T-cell (primary cell): ENCODE results near the gene RIPOR3. TPM values are rescaled to one million over a fixed set of nuclear protein-coding genes. Genes with fewer than 3 reads are reported as not detected.

Experiments used
- ATAC-seq, 4 experiments: fragments of 200-7000 bp in 3 of 4; fragments of 150-1000 bp in 1 of 4; cut with Tn5 transposase; replicated peaks in 1 of 4; 1 replicate in 3 of 4; 2 replicates in 1 of 4; pipeline ENCODE4 v1.10.0; 2021; ENCODE audit warnings: moderate library complexity in 3 of 4, mild to moderate bottlenecking in 2 of 4, moderate number of reproducible peaks in 1 of 4
- CTCF ChIA-PET, 2 donors: fragments of 300-600 bp; sonication (Branson Sonifier 250); formaldehyde crosslinking; loops; one replicate each; lab custom pipeline; 2022; ENCODE audit warnings: antibody characterized with exemption in 2 of 2; lab: Charles Lee
- POLR2A ChIA-PET, 2 donors: fragments of 300-600 bp; sonication (Branson Sonifier 250); formaldehyde crosslinking; loops; one replicate each; lab custom pipeline; 2022; ENCODE audit warnings: antibody characterized with exemption in 2 of 2; lab: Charles Lee
- DNase-seq, 35 experiments: peaks; one replicate each; pipeline versions ENCODE4 v3.0.0 to v3.0.0-alpha.2; 2013 to 2023
- H3K27ac ChIP-seq: one replicate; pipeline ENCODE4 v1.5.1; 2013; ENCODE audit warnings: low read length
- H3K27me3 ChIP-seq, 2 experiments: replicated peaks in 1 of 2; 1 replicate in 1 of 2; 2 replicates in 1 of 2; pipeline versions ENCODE4 v1.6.1 to v1.7.0; 2013; ENCODE audit warnings: low read length in 1 of 2, mixed read lengths in 1 of 2; ENCODE audit not compliant: control insufficient read depth in 2 of 2, insufficient read depth in 2 of 2; ENCODE audit errors: extremely low read depth in 1 of 2
- H3K36me3 ChIP-seq, 2 donors: 1 replicate in 1 of 2; 2 replicates in 1 of 2; pipeline versions ENCODE4 v1.6.1 to v1.7.0; 2013; ENCODE audit warnings: low read length in 1 of 2; ENCODE audit not compliant: control insufficient read depth in 2 of 2, insufficient read depth in 1 of 2; ENCODE audit errors: extremely low read depth in 1 of 2
- H3K4me1 ChIP-seq, 2 experiments: 1 replicate in 1 of 2; 2 replicates in 1 of 2; pipeline versions ENCODE4 v1.6.1 to v1.7.0; 2013; ENCODE audit warnings: low read length in 2 of 2, mixed read lengths in 1 of 2; ENCODE audit not compliant: insufficient read depth in 2 of 2, control insufficient read depth in 1 of 2; ENCODE audit errors: extremely low read depth in 1 of 2
- H3K4me3 ChIP-seq, 2 donors: 1 replicate in 1 of 2; 2 replicates in 1 of 2; pipeline versions ENCODE4 v1.5.1 to v1.7.0; 2013; ENCODE audit warnings: mild to moderate bottlenecking in 2 of 2, low read length in 1 of 2, moderate library complexity in 1 of 2; ENCODE audit not compliant: control insufficient read depth in 1 of 2; ENCODE audit errors: extremely low read depth in 1 of 2
- H3K9me3 ChIP-seq: 2 replicates; pipeline ENCODE4 v1.7.0; 2013
- H3K27ac Mint-ChIP-seq, 2 donors: one replicate each; pipeline ENCODE4 v1.8.0; 2020 to 2021; ENCODE audit warnings: mild to moderate bottlenecking in 2 of 2, mixed read lengths in 2 of 2
- H3K27me3 Mint-ChIP-seq, 2 donors: one replicate each; pipeline ENCODE4 v1.8.0; 2021 to 2022; ENCODE audit warnings: mixed read lengths in 2 of 2
- H3K36me3 Mint-ChIP-seq: one replicate; pipeline ENCODE4 v1.8.0; 2021; ENCODE audit warnings: mixed read lengths
- H3K4me1 Mint-ChIP-seq, 3 donors: one replicate each; pipeline ENCODE4 v1.8.0; 2020 to 2022; ENCODE audit warnings: mixed read lengths in 3 of 3, mild to moderate bottlenecking in 1 of 3
- H3K4me3 Mint-ChIP-seq, 3 donors: one replicate each; pipeline ENCODE4 v1.8.0; 2020 to 2022; ENCODE audit warnings: mild to moderate bottlenecking in 3 of 3, mixed read lengths in 3 of 3, moderate library complexity in 3 of 3
- H3K9me3 Mint-ChIP-seq, 3 donors: one replicate each; pipeline ENCODE4 v1.8.0; 2020 to 2022; ENCODE audit warnings: mixed read lengths in 3 of 3
- WGBS: methylation state at CpG from one replicate; pipeline ENCODE4 v1.1.5; 2013; ENCODE audit warnings: missing lambda C conversion rate; ENCODE audit not compliant: insufficient coverage; 5-methylcytosine and 5-hydroxymethylcytosine counted together
- total RNA-seq, 35 experiments: library from RNA in 6 of 35; stranded (reverse) in 6 of 35; fragments of 120-200 nt in 1 of 35; gene quantifications; one replicate each; pipeline versions ENCODE4 v1.2.1 to v1.2.4 and lab custom pipeline; 2013 to 2026

Gene RIPOR3
- total RNA-seq, 5 donors from 2014 or later (not counting 1 experiment from before 2014, with no cell fraction given): 0.25 to 0.88 (median 0.42) TPM

DNA sequence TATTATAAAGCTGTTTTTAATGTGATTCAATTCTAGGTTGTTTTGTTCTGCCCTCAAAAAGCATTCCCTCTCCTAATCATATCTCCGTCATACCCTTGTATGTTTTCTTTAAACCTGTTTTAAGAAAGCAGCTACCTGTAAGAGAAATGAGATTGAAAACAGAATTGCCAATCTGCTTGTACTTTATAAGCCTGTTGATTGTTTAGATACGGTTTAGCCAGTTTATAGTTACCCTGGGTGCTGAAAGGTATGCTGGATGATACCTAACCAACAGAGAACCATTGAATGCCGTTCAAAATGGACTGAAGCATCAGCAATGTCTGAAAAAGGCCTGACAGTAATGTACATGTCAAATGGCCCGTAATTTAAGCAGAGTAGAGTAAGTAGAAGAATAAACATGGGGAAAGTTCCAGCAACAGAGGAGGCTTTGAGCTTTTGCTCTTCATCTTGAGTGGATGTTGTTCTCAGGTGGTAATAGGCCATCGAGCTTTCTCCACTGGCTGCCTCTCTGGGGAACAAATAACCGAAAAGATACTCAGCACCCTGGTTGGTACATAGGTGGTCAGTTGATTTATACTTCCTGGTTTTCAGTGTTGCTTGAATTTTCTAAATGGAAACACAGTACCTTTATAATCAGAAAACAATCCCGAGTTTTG, 153.7 kb downstream of the RIPOR3 start:
- Mint-ChIP-seq H3K27ac (peak overlapping the region; percentile 49 to 66), H3K4me3 (peak overlapping the region in 1 of 3 donors; percentile 26), H3K36me3 (peaks cover 16% of the 10 kb centered on the region), H3K4me1 (peaks cover 85 to 93% (median 85%) of the 10 kb centered on the region in 3 donors), H3K27me3 (no peaks in the 10 kb centered on the region), H3K9me3 (no peaks in the 10 kb centered on the region)
- ATAC-seq (peak in 1 of 4 experiments; percentile 16), DNase-seq (no peak)
- Histone ChIP-seq H3K27me3 (no peaks in the 10 kb centered on the region), H3K36me3 (peaks cover 0 to 10% of the 10 kb centered on the region in 2 donors), H3K4me1 (peaks cover 10 to 26% of the 10 kb centered on the region in 2 experiments), H3K4me3 (no peak overlapping the region), H3K9me3 (no peaks in the 10 kb centered on the region), H3K27ac (no peak overlapping the region)
- POLR2A ChIA-PET: interaction anchor here in 1 of 2 donors (0.9 kb wide), 1 partner anchor 11 kb away, joined by 6 read pairs; no protein-coding TSS in a partner anchor
- WGBS: 89% methylated on average over 3 of the region's 7 CpGs
- CTCF ChIA-PET: no interaction called here

DNA sequence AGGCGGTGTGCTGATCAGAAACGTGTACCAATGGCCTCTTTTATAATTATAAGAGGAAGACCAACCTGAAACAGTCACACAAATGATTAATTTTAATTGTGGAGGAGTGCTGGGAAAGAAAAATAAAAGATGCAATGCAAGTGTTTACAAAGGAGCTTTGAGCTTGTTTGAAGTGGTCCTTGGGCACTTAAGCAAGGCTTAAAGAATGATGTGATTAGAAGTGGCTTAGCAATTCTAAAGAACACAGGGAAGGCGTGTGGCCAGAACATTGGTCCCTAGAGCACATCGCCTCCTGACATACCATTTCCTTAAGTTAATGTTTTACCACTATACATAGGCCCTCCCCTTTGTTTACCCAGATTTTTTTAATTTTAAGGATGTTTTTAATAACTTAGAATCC, 155.0 kb downstream of the RIPOR3 start:
- DNase-seq (no peak), ATAC-seq (no peak)
- H3K4me1 Mint-ChIP-seq: peaks cover 84 to 93% (median 85%) of the 10 kb centered on the region in 3 donors
- H3K27ac Mint-ChIP-seq: no peak overlapping the region
- H3K27me3 ChIP-seq: no peaks in the 10 kb centered on the region
- H3K4me3 Mint-ChIP-seq: no peak overlapping the region
- no CpG with 5 or more reads among the region's 4 CpGs for WGBS
- no peak overlapping the region for H3K4me3 ChIP-seq
- peaks cover 21% of the 10 kb centered on the region for H3K36me3 Mint-ChIP-seq
- peaks cover 0 to 6% of the 10 kb centered on the region in 2 donors for H3K36me3 ChIP-seq
- no peak overlapping the region for H3K27ac ChIP-seq
- ChIA-PET CTCF (interaction anchor here in 1 of 2 donors (1.4 kb wide), 1 partner anchor 11 kb away, joined by 4 read pairs; no protein-coding TSS in a partner anchor), POLR2A (no interaction called here)
- no peaks in the 10 kb centered on the region for H3K9me3 Mint-ChIP-seq
- H3K27me3 Mint-ChIP-seq: no peaks in the 10 kb centered on the region
- peaks cover 10 to 28% of the 10 kb centered on the region in 2 experiments for H3K4me1 ChIP-seq
- H3K9me3 ChIP-seq: no peaks in the 10 kb centered on the region

Other genes with a start within 250 kb of the RIPOR3 start
- gene PTPN1, start 181.2 kb downstream of the RIPOR3 start, total RNA-seq: 10 to 100 TPM; 50.7 to 67.9 (median 55.3) TPM
- gene PARD6B, start 40.0 kb upstream of the RIPOR3 start, total RNA-seq: 10 to 100 TPM in 2 of 5 donors, 1 to 10 TPM in 3; 5.9 to 12.4 (median 9.4) TPM
- 10 to 100 TPM; 26.3 to 49.8 (median 31.3) TPM for gene BCAS4, start 103.5 kb upstream of the RIPOR3 start, total RNA-seq
- gene ADNP, start 239.9 kb upstream of the RIPOR3 start, total RNA-seq: 10 to 100 TPM; 57.4 to 66.8 (median 61.7) TPM